ENCODE data around the gene RDM1. TPM values are rescaled to one million over a fixed set of nuclear protein-coding genes. Genes with fewer than 3 reads are reported as not detected.
A peak's percentile ranks its signal among the peaks of the same experiment; 100 is the strongest.

Gene RDM1
- polyA plus RNA-seq, 1 donor, result 0.67 TPM

- no peak for DNase-seq
Observed at GRCh38 chr17:35932586-35932985, 2.0 kb upstream of the RDM1 start.

- DNase-seq, result peak; percentile 21
Observed at GRCh38 chr17:35931794-35932425, 1.3 kb upstream of the RDM1 start.

GRCh38 chr17:35927714-35928113 lies 2.9 kb downstream of the RDM1 start:
- no peak for DNase-seq

- DNase-seq, result no peak
Observed at GRCh38 chr17:35923609-35924114, 6.9 kb downstream of the RDM1 start.

DNA sequence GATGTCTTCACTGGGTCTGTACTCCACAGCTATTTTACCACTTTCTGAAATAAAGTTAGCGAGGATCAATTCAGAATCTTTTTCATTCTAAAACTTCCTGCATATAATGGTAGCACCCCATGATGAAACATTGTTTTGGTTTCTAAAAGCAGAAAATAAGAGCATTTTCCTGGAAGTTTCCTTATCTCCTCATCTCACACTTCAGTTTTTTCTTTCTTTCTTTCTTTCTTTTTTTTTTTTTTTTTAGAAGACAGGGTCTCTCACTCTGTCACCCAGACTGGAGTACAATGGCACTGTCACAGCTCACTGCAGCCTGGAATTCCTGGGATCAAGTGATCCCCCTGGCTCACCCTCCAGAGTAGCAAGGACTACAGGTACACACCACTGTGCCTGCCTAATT lies 10.3 kb downstream of the RDM1 start:
- DNase-seq, result no peak

DNA sequence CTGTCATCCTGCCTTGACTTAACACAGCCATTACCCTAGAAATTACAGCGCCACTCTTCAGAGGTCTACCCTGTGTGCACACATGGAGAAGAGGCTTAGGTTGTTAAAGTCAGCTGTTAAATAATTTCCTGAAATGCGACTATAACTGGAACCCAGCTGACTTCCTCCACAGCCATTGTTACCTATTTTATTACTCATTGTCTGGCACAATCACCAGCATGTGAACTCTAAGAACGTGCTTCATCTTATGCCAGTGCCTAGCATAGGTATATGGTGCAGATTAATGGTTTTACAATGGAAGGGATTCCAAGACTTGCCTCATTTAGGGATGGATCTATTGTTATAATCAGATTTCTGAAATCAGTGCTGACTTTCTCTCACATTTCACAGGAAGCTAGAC lies 11.9 kb downstream of the RDM1 start:
- no peak for DNase-seq

- DNase-seq, result no peak
Observed at GRCh38 chr17:35917519-35918213, 12.9 kb downstream of the RDM1 start.

DNA sequence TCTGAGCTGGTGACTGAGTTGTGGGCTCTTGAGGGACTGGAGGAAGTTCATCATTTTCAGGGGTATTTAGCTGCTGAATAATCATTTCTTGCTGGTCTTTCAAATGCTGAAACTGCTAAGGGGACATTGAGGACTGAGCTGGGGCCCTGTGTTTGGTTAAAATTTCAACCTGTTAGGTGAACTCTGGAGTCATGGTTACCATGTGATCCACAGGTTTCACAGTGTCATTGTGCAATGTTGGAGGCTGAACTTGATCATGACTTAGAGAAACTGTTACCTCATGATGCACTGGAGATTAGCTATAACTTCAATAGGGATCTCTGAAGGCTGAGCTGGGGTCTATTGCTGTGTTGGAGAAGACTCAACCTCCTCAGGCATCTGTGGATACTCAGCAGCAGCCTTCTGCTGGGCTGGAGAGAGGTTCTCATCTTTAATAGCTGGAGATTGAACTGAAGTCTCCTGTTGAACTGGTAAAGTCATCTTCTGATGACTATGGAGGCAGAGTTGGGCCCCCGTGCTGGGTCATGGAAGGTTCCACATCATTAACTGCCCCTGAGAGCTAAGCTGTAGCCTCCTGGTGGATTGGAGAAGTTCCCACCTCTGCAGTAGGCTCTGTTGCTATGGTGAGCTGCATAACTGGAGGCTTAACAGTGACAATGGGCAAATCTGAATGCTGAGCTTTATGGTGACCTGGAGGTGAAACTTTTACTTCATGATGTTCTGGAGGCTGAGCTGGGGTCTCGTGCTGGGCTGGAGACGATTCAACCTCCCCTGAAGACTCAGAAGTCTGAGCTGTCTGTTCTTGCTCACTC lies 15.2 kb downstream of the RDM1 start:
- no peak for DNase-seq

DNA sequence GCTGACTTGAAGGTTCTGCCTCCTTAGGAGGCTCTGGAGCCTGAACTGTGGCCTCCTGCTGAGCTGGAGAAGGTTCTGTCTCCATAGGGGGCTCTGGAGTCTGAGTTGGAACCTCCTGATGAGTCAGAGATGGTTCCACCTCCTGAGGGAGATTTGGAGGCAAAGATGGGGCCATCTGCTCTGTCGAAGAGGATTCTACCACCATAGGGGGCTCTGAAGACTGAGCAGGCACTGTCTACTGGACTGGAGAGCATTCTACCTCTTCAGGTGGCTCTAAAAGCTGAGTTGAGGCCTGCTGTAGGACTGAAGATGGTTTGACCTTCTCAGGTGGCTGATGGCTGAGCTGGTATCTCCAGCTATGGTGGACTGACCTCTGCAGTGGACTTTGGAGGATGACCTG lies 16.2 kb downstream of the RDM1 start:
- no peak for DNase-seq

DNA sequence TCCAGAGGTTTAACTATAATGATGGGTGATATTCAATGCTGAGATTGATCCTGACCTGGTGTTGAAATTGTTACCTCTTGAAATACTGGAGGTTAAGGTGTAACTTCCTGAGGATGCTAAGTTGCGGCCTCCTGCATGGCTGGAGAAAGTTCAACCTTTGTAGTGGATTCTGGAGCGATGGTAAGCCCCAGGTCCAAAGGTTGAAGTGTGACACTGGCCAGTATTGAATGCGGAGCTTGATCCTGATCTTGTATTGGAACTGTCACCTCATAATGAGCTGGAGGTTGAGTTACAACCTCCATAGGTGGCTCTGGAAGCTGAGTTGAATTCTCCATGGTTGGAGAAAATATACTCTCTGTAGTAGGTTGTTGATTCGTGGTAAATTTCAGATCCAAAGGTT lies 17.0 kb downstream of the RDM1 start:
- DNase-seq, result no peak

GRCh38 chr17:35912942-35913341 lies 17.6 kb downstream of the RDM1 start:
- DNase-seq, result no peak

- no peak for DNase-seq
Observed at GRCh38 chr17:35912339-35912912, 18.1 kb downstream of the RDM1 start.

DNA sequence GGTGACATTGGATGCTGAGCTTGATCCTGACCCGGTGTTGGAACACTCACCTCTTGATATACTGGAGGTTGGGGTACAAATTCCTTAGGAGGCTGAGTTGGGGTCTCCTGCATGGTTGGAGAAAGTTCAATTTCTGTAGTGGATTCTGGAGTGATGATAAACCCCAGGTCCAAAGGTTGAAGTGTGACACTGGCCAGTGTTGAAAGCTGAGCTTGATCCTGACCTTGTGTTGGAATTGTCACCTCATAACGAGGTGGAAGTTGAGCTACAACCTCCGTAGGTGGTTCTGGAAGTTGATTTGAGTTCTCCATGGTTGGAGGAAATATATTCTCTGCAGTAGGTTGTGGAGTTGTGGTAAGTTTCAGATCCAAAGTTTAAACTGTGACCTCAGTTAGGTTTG lies 21.2 kb downstream of the RDM1 start:
- no peak for DNase-seq

DNA sequence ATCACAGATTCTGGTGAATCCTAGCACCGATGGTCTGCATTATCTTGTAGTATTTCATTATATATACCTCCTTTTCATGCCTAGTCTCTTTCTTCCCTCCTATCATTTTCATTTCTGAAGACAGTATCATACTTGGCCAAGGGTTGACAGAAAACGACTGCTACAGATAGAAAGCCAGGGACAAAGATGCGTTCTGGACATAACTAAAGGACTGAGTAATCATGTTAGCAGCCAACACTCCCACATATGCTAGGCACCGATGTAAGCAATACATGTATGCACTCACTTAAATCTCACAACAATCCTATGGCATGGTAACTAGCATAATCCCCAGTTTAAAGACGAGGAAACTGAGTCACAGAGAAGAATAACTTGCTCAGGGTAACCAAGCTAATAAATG lies 22.9 kb downstream of the RDM1 start:
- DNase-seq, result no peak

DNA sequence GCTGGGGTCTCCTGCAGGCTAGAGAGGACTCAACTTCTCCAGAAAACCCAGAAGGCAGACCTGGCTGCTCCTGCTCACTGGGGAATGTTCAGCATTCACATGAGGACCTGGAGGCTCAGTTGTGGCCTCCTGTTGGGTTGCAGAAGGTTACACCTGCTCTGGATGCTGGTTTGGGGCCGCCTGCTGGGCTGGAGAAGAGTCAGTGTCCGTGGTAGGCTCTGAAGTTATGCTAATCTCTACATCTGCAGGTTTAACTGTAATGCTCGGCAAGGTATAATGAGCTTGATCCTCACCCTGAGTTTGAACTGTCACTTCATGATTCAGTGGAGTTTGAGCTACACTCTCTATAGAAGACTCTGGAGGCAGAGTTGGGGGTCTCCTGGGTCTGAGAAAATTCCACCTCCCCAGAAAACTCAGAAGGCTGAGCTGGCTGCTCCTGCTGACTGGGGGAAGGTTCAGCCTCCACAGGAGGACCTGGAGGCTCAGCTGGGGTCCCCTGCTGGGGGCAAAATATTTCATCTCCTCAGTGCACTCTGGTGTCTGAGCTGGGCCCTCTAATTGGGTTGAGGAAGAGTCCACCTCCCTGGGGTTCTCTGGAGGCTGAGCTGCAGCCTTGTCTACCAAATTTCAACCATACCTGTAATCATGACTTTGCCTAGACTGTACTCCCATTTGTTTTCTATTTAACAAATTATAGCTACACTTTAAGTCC lies 23.5 kb downstream of the RDM1 start:
- DNase-seq, result no peak

- DNase-seq, result no peak
Observed at GRCh38 chr17:35906191-35906925, 24.2 kb downstream of the RDM1 start.

DNA sequence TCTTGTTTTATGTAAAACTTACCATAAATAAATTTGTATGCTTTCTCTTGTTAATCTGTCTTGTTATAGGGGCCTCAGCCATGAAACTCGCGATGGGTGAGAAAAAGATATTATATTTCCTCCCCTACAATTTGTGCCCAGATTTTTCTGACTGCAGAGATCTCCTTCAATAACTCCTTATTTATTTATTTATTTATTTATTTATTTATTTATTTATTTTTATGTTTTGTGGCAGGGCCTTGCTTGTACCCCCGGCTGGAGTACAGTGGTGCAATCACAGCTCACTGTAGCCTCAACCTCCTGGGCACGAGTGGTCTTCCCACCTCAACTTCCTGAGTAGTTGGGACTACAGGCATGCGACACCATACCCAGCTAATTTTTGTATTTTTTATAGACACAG lies 27.1 kb downstream of the RDM1 start:
- DNase-seq, result no peak

- no peak for DNase-seq
Observed at GRCh38 chr17:35901631-35902175, 28.9 kb downstream of the RDM1 start.

DNA sequence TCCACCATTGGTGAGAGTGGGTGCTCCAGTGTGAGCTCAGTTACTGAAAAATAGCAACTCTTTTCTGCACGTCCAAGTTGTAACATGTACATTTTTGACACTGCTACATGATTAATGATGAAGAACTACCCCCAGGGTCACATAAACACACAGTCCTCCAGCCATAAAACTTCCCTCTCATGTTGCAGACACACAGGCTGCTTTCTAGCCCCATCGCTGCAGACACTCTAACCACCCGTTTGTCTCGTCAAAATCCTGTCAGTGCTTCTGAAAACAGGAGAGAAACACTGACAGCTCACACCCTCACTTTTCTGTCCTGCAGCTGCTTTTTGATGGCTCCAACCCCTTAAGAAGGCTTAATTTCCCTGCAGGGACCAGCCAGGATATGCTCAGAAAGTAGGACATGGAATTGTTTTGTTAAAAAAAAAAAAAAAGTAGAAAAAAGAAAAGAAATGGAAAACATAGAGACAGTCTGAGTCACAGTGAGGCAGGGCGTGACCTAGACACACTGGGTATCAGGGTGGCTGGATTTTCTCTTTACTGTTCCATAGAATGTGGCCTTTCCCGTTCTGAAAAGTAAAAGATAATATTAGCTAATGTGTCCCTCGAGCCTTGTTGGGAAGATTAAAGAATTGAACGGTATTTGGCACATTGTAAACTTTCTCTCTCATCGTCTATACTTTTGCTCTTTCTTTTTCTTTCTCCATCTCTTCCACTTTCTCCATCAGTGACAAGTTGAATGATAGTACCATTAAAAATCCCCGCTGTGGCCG lies 29.7 kb downstream of the RDM1 start:
- DNase-seq, result no peak

DNA sequence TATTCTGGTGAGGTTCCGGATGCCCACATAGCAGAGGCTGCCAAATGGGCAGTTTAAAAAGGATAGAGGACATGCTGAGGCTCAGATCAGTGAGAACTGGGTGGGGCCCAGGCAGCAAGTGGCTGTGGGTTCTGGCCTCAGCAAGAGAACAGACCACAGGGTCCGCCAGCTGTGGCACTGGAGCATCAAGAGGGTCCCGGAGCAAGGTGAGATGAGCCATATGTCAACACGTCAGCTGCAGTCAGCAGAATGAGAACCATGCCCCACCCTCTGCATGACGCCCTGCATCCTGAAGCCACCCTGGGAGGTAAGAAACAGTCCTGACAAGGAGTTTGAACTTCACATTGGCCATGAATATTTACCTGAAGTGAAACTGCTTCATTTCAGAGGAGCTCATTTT lies 30.3 kb downstream of the RDM1 start:
- DNase-seq, result no peak

Measured in hindlimb muscle (tissue), 1 donor.